Cerebellar cortex (tissue), 1 donor: ENCODE measurements around the gene KCNA10.

ENCODE experiments used
- DNase-seq: peaks from one replicate; pipeline ENCODE4 v3.0.0-alpha.2; 2015; ENCODE audit warnings: low spot score

KCNA10 gene

GRCh38 chr1:110519125-110519810, at the start of gene KCNA10:
TSS of gene KCNA10 (minus strand) at chr1:110519175. CDS start at chr1:110518787, 388 bp downstream.
- no peak for DNase-seq

GRCh38 chr1:110566836-110567235, 47.9 kb upstream of the KCNA10 start:
- DNase-seq: no peak

GRCh38 chr1:110565565-110565964, 46.6 kb upstream of the KCNA10 start:
- DNase-seq: no peak

GRCh38 chr1:110563089-110563488, 44.1 kb upstream of the KCNA10 start:
- no peak for DNase-seq

- no peak for DNase-seq
Measured at GRCh38 chr1:110561596-110561995, 42.6 kb upstream of the KCNA10 start.

- no peak for DNase-seq
Measured at GRCh38 chr1:110559157-110559556, 40.2 kb upstream of the KCNA10 start.

- no peak for DNase-seq
Measured at GRCh38 chr1:110557481-110557880, 38.5 kb upstream of the KCNA10 start.

- DNase-seq: no peak
Measured at GRCh38 chr1:110556471-110556807, 37.5 kb upstream of the KCNA10 start.

- peak; percentile 36 for DNase-seq
Measured at GRCh38 chr1:110555807-110556470, 37.0 kb upstream of the KCNA10 start.

GRCh38 chr1:110554871-110555801, 36.2 kb upstream of the KCNA10 start:
- DNase-seq: peak; percentile 54

GRCh38 chr1:110551278-110551809, 32.4 kb upstream of the KCNA10 start:
- DNase-seq: no peak

- no peak for DNase-seq
Measured at GRCh38 chr1:110549831-110550230, 30.9 kb upstream of the KCNA10 start.

GRCh38 chr1:110548381-110548780, 29.4 kb upstream of the KCNA10 start:
- DNase-seq: peak; percentile 79

GRCh38 chr1:110547017-110547416, 28.0 kb upstream of the KCNA10 start:
- no peak for DNase-seq

- DNase-seq: peak; percentile 60
Measured at GRCh38 chr1:110545492-110545891, 26.5 kb upstream of the KCNA10 start.

- no peak for DNase-seq
Measured at GRCh38 chr1:110544753-110545152, 25.8 kb upstream of the KCNA10 start.

- DNase-seq: no peak
Measured at GRCh38 chr1:110542725-110543124, 23.8 kb upstream of the KCNA10 start.

GRCh38 chr1:110541906-110542395, 23.0 kb upstream of the KCNA10 start:
- DNase-seq: peak; percentile 98

GRCh38 chr1:110540891-110541685, 22.1 kb upstream of the KCNA10 start:
- DNase-seq: peak; percentile 65

GRCh38 chr1:110538921-110539320, 19.9 kb upstream of the KCNA10 start:
- DNase-seq: peak; percentile 99

GRCh38 chr1:110538075-110538474, 19.1 kb upstream of the KCNA10 start:
- DNase-seq: peak; percentile 87
